ENCODE data around the gene SNAP91.
"Not testable (repeated sequence)": the region's sequence is repeated elsewhere in the genome, so short reads cannot be mapped to it uniquely, and the experiment has no call there.

The SNAP91 gene

GRCh38 chr6:83556871-83557270, 152.0 kb downstream of the SNAP91 start:
- no peaks in the 10 kb centered on the region for H4K20me1 ChIP-seq (ENCODE audit: insufficient read depth, low read length)
- no peak overlapping the region for H3K4me3 ChIP-seq (ENCODE audit: low read depth in 1 of 2, low read length in 2 of 2)
- H3K9ac ChIP-seq (ENCODE audit: low read depth, low read length) = no peak overlapping the region
- H3K4me1 ChIP-seq (ENCODE audit: insufficient read depth, low read length) = no peaks in the 10 kb centered on the region
- H3K27me3 ChIP-seq (ENCODE audit: insufficient read depth, low read length, poor library complexity) = no peaks in the 10 kb centered on the region
- no peaks in the 10 kb centered on the region for H3K36me3 ChIP-seq (ENCODE audit: insufficient read depth, low read length)
- no peak for DNase-seq
- no peak for TF ChIP-seq CTCF (IDR thresholded peaks at IDR 0.05; ENCODE audit: borderline replicate concordance, extremely low read depth, low read length, poor library complexity, severe bottlenecking)
- TF ChIP-seq EZH2 (IDR thresholded peaks at IDR 0.05; ENCODE audit: borderline replicate concordance, low read depth, low read length, severe bottlenecking) = no peak
- no peak for ATAC-seq (ENCODE audit: insufficient read depth, low read depth)
- no peak overlapping the region for H3K4me2 ChIP-seq (ENCODE audit: insufficient read depth, low read length)
- H3K9me3 ChIP-seq (ENCODE audit: insufficient read depth, low read length, severe bottlenecking) = no peaks in the 10 kb centered on the region
- H3K79me2 ChIP-seq (ENCODE audit: insufficient read depth, low read length) = no peaks in the 10 kb centered on the region
- no peak overlapping the region for H2AFZ ChIP-seq (ENCODE audit: low read depth, low read length)
- H3K27ac ChIP-seq (ENCODE audit: low read length) = no peak overlapping the region

- not testable (repeated sequence) for H3K4me1 ChIP-seq (ENCODE audit: insufficient read depth, low read length); H3K36me3 ChIP-seq (ENCODE audit: insufficient read depth, low read length); H4K20me1 ChIP-seq (ENCODE audit: insufficient read depth, low read length); ATAC-seq (ENCODE audit: insufficient read depth, low read depth); DNase-seq; H3K27me3 ChIP-seq (ENCODE audit: insufficient read depth, low read length, poor library complexity); H2AFZ ChIP-seq (ENCODE audit: low read depth, low read length); H3K4me2 ChIP-seq (ENCODE audit: insufficient read depth, low read length); H3K79me2 ChIP-seq (ENCODE audit: insufficient read depth, low read length); H3K9ac ChIP-seq (ENCODE audit: low read depth, low read length); H3K27ac ChIP-seq (ENCODE audit: low read length); H3K4me3 ChIP-seq (ENCODE audit: low read depth in 1 of 2, low read length in 2 of 2); H3K9me3 ChIP-seq (ENCODE audit: insufficient read depth, low read length, severe bottlenecking)
Observed at GRCh38 chr6:83551748-83552147, 157.2 kb downstream of the SNAP91 start.

- not testable (repeated sequence) for H4K20me1 ChIP-seq (ENCODE audit: insufficient read depth, low read length); H3K27me3 ChIP-seq (ENCODE audit: insufficient read depth, low read length, poor library complexity); H3K36me3 ChIP-seq (ENCODE audit: insufficient read depth, low read length); H3K27ac ChIP-seq (ENCODE audit: low read length); H2AFZ ChIP-seq (ENCODE audit: low read depth, low read length); H3K4me1 ChIP-seq (ENCODE audit: insufficient read depth, low read length); H3K4me3 ChIP-seq (ENCODE audit: low read depth in 1 of 2, low read length in 2 of 2); DNase-seq; H3K4me2 ChIP-seq (ENCODE audit: insufficient read depth, low read length); ATAC-seq (ENCODE audit: insufficient read depth, low read depth); H3K9me3 ChIP-seq (ENCODE audit: insufficient read depth, low read length, severe bottlenecking); H3K79me2 ChIP-seq (ENCODE audit: insufficient read depth, low read length); H3K9ac ChIP-seq (ENCODE audit: low read depth, low read length)
Observed at GRCh38 chr6:83550482-83550881, 158.4 kb downstream of the SNAP91 start.

GRCh38 chr6:83546636-83547035, 162.3 kb downstream of the SNAP91 start:
- H3K9me3 ChIP-seq (ENCODE audit: insufficient read depth, low read length, severe bottlenecking) = no peaks in the 10 kb centered on the region
- TF ChIP-seq CTCF (IDR thresholded peaks at IDR 0.05; ENCODE audit: borderline replicate concordance, extremely low read depth, low read length, poor library complexity, severe bottlenecking) (no peak), EZH2 (IDR thresholded peaks at IDR 0.05; ENCODE audit: borderline replicate concordance, low read depth, low read length, severe bottlenecking) (no peak)
- no peak for DNase-seq

More at GRCh38 chr6:83546636-83547035, 162.3 kb downstream of the SNAP91 start:
- Histone ChIP-seq H3K27me3 (ENCODE audit: insufficient read depth, low read length, poor library complexity) (no peaks in the 10 kb centered on the region), H3K4me2 (ENCODE audit: insufficient read depth, low read length) (no peak overlapping the region), H4K20me1 (ENCODE audit: insufficient read depth, low read length) (no peaks in the 10 kb centered on the region), H3K27ac (ENCODE audit: low read length) (no peak overlapping the region), H3K79me2 (ENCODE audit: insufficient read depth, low read length) (no peaks in the 10 kb centered on the region), H3K9ac (ENCODE audit: low read depth, low read length) (no peak overlapping the region), H3K36me3 (ENCODE audit: insufficient read depth, low read length) (no peaks in the 10 kb centered on the region), H3K4me1 (ENCODE audit: insufficient read depth, low read length) (no peaks in the 10 kb centered on the region), H3K4me3 (ENCODE audit: low read depth in 1 of 2, low read length in 2 of 2) (no peak overlapping the region), H2AFZ (ENCODE audit: low read depth, low read length) (no peak overlapping the region)
- no peak for ATAC-seq (ENCODE audit: insufficient read depth, low read depth)
